Left ventricle myocardium superior (tissue), 1 donor: ENCODE results near the gene ROBO3. TPM values are rescaled to one million over a fixed set of nuclear protein-coding genes. Genes with fewer than 3 reads are reported as not detected.
A peak's percentile ranks its signal among the peaks of the same experiment; 100 is the strongest.

ENCODE experiments used
- ATAC-seq: fragments of 200-7000 bp; cut with Tn5 transposase; one replicate; pipeline ENCODE4 v1.9.1; 2020; ENCODE audit warnings: mild to moderate bottlenecking, moderate library complexity
- DNase-seq: peaks from one replicate; pipeline ENCODE4 v3.0.0-alpha.2; 2020
- intact Hi-C: fragments of 100-400 bp; cut with micrococcal nuclease; formaldehyde crosslinking; loops from one replicate; pipeline ENCODE4 v1.11.0; 2022
- total RNA-seq: library from RNA; stranded (reverse); fragmentation: NEBNext Ultra II Directional; extraction: Animal tissue kit (Norgen Biotek cat#: 25700); gene quantifications from one replicate; pipeline ENCODE4 v1.2.1, GENCODE V29; 2021
- donor health status: DM: no; HTN: yes; CAD: no; lungs with severe emphysema.

Gene ROBO3
- total RNA-seq, 1 donor from 2014 or later, result 4.5 TPM

DNA sequence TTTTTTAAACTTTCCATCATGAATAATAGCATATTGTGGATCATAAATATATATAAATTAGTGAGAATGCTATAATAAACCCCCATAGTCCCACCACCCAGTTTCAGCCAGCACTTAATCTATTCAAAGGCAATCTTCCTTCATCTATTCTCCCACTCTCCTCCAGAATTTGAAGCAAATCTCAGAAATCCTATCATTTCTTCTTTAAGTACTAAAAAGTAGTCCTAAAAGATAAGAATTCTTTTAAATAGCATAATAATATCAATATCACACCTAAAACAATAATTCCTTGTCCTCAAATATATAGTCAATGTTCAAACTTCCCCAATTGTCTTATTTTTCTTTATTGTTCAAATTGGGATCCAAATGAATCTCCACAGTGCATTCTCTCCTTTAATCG, 24.6 kb upstream of the ROBO3 start:
- no peak for DNase-seq
- ATAC-seq, result no peak
- intact Hi-C loops, result no loop called here

GRCh38 chr11:124841201-124841600, 24.0 kb upstream of the ROBO3 start:
- ATAC-seq, result no peak
- intact Hi-C loops, result no loop called here
- no peak for DNase-seq

DNA sequence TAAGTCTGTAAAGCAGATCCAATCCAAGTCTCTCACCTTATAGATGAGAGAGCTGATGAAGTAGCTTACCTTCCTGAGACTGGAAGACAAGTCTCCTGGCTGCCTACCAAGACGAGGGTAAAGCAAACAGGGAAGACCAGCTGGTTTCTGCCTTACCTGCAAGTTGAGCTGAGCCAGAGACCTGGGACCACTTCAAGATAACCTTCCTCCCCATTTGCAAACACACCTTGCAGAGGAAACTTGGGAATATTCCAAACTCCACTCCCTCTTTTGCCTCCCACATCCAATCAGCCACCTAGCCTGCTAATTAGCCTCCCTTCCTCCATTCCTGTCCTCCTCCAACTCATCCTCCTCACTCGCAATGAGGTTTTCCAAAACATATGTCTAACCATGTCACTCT, 23.4 kb upstream of the ROBO3 start:
- ATAC-seq, result no peak
- DNase-seq, result no peak
- intact Hi-C loops, result no loop called here

- intact Hi-C loops, result no loop called here
- DNase-seq (no peak), ATAC-seq (no peak)
These were observed 22.9 kb upstream of the ROBO3 start for GRCh38 chr11:124842305-124842704.

DNA sequence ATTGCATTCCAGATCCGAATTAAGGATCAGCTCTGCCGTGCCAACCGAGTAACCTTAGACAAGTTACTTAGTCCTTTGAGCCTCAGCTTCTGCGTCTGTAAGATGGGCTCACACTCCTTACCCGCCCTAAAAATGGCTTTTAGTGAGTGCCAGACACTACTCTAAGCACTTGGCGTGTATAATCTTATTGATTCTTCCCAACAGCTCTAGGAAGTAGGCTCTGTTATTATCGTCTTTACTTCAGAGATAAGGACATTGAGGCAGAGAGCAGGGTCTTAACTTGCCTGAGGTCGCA, 21.7 kb upstream of the ROBO3 start:
- no peak for ATAC-seq
- intact Hi-C loops, result no loop called here
- no peak for DNase-seq

- no peak for ATAC-seq
- DNase-seq, result no peak
- intact Hi-C loops, result no loop called here
These were observed 20.6 kb upstream of the ROBO3 start for GRCh38 chr11:124844664-124845079.

GRCh38 chr11:124846070-124846673, 19.1 kb upstream of the ROBO3 start:
- no peak for ATAC-seq
- DNase-seq, result no peak
- intact Hi-C loops, result no loop called here

DNA sequence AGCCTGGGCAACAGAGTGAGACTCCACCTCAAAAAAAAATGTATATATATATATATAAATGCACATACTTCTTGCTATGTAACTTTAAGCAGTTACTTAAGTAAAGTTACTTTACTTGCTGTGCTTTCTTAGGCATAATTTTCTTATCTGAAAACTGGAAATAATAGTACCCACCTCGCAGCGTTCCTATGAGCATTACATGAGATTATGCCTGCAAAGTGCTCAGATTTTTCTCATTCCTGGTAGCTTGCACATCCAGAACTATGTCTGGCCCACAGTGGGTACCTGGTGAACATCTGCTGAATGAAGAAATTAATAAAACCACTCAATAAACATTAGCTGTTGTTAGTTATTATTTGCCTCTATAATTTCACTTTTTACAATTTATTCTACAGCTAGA, 6.1 kb upstream of the ROBO3 start:
- no peak for DNase-seq
- intact Hi-C loops, result no loop called here
- ATAC-seq, result no peak

- intact Hi-C loops, result no loop called here
- DNase-seq (no peak), ATAC-seq (no peak)
These were observed 3.6 kb upstream of the ROBO3 start for GRCh38 chr11:124861670-124862069.

DNA sequence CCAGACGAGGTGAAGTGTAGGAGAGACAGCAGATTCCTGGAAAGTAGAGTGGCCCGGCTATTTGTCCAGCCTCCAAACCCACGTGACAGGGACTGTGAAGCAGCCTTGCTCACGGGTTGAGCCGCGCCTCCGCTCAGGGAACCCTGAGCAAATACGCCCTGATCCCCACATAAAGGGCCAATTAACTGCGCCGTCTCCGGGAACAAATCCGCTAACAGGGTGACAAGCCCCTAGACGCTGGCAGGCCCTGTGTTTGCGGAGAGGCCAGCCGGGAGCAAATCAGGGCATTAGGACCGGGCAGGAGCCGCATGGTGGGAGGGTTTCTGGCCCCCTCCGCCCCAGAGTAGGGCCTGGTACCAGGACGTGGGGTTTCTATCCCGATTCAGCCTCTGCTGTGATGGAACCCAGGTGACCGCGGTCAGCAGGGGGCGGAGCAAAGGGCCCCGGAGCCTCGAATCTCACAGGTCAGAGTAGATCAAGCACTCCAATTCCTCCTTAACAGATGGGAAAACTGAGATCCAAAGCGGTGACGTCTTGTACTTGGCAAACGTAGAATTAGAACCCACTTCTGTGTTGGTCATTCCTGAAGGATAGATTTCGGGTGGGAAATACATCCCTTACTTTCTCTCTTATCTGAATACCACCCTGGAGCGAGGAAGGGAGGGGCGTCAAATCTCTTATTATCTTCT, 2.0 kb upstream of the ROBO3 start:
- intact Hi-C loops, result no loop called here
- DNase-seq (peak; percentile 54), ATAC-seq (peak; percentile 67)

GRCh38 chr11:124863826-124864165, 1.4 kb upstream of the ROBO3 start:
- no peak for DNase-seq
- intact Hi-C loops, result no loop called here
- ATAC-seq, result no peak

GRCh38 chr11:124864176-124864891, 898 bp upstream of the ROBO3 start:
- DNase-seq, result no peak
- ATAC-seq, result no peak
- intact Hi-C loops, result no loop called here

- ATAC-seq (no peak), DNase-seq (no peak)
- intact Hi-C loops, result no loop called here
These were observed 396 bp upstream of the ROBO3 start for GRCh38 chr11:124864892-124865180.

DNA sequence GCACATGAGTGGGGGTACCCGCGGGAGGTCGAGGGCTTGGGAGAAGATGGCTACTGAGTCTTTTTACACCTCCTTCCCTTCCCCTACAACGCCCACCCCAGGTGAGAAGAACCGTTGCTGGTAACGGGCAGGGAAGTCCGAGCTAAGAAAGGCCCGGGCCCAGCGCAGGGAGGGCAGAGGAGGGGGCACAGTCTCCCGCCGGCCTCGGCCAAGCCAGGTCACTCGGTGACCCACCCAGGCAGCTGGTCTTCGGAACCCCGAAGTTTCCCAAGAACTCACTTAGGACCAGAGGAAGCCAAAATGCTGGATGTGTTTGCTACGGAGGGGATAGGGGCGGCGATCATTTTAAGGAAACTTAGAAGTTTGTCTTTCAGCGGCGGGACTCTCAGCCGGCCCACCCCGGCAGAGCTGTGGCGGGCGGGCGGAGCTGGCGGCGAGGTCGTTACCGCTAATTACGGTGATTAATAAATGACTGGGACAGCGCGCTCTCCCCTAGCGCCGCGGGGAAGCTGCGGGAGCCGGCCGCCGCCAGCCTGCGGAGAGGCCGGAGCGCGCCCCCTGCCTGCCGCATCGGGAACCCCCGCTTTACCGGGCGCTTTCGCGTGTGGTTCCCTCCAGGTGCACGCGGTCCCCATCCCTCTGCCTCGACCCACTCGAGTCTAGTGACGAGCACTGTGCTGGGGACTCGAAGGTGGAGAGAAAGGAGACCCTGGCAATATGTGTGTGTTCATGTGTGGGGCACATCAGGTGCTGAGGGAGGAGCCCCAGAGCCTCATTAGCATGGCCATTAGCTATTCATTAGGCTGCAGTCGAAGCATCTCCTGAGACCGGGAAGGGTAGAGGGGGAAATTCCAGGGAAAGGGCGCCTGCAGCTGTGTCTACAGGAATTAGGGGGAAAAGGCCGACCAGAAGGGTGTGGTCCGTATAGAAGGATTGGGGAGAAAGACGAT, 945 bp downstream of the ROBO3 start:
- intact Hi-C loops, result no loop called here
- DNase-seq (peak; percentile 67), ATAC-seq (peak; percentile 66)

GRCh38 chr11:124867700-124868099, 2.5 kb downstream of the ROBO3 start:
- DNase-seq, result no peak
- intact Hi-C loops, result no loop called here
- peak; percentile 54 for ATAC-seq

DNA sequence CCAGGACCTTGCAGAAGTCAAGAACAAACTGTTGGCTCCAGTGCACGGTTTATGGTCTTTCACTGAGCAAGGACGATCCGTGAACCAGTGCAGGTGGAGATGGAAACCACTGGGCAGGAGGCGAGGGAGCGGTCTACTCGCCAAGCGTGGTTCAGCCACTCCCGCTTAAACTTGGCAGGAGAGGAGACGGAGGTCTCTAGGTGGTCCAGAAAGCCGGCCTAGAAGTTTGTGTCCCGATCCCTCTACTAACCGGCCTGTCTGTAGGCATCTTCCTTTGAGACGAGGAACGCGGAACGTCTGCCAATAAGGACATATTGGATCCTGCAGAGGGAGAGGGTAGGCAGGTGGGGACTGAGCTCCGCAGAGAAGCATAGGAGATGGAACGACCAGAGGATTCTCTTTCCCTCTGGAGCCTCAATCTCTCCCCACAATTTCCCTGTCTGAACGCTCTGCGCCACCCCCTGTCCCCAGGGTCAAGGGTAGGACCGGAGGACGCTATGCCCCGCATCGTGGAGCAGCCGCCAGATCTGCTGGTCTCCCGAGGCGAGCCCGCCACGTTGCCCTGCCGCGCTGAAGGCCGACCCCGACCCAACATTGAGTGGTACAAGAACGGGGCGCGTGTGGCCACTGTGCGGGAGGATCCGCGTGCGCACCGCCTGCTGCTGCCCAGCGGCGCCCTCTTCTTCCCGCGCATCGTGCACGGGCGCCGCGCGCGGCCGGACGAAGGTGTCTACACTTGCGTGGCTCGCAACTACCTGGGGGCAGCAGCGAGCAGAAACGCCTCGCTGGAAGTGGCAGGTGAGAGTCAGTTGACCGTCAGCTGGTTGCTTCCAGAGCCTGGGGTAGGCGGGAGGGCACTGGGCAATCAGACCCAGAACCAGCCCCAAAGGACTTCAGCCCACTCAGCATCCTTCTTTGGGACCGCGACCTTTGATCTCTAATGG, 3.4 kb downstream of the ROBO3 start:
- intact Hi-C loops, result no loop called here
- no peak for DNase-seq
- no peak for ATAC-seq

GRCh38 chr11:124869331-124869730, 4.1 kb downstream of the ROBO3 start:
- ATAC-seq (no peak), DNase-seq (no peak)
- intact Hi-C loops, result no loop called here

DNA sequence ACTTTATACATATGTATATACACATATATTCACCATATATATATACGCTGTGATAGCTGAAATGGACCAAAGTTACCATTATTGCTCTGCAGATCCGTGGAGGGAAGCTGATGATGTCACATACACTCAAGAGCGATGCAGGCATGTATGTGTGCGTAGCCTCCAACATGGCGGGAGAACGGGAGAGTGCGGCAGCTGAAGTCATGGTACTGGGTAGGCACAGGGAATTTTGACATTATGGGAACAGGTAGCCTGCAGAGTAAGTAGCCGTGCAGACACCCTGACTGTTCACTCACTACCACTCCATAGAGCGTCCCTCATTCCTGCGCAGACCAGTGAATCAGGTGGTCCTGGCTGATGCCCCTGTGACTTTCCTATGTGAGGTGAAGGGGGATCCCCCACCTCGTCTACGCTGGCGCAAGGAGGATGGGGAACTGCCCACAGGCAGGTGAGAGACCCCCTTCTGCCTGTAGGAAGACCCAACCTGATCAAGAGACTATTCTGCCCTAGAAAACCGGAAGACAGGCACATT, 4.7 kb downstream of the ROBO3 start:
- ATAC-seq, result no peak
- intact Hi-C loops, result no loop called here
- no peak for DNase-seq

DNA sequence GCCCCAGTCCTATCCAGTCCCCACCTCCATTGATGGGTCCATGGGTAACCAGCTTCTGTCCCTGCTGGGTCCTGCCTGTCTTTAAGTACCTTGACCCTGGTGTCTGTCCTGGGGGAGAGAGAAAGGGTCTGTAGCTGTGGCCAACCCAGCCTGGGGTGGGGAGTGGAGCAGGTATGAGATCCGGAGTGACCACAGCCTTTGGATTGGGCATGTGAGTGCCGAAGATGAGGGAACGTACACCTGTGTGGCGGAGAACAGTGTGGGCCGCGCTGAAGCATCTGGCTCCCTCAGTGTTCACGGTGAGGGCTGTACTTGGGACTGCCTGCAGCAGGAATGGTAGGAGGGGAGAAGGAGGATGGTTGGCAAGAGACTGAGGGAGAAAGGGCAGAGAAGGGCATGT, 5.2 kb downstream of the ROBO3 start:
- no peak for ATAC-seq
- intact Hi-C loops, result no loop called here
- DNase-seq, result no peak
